ENCODE measurements around the gene ATAT1.

Gene ATAT1

DNA sequence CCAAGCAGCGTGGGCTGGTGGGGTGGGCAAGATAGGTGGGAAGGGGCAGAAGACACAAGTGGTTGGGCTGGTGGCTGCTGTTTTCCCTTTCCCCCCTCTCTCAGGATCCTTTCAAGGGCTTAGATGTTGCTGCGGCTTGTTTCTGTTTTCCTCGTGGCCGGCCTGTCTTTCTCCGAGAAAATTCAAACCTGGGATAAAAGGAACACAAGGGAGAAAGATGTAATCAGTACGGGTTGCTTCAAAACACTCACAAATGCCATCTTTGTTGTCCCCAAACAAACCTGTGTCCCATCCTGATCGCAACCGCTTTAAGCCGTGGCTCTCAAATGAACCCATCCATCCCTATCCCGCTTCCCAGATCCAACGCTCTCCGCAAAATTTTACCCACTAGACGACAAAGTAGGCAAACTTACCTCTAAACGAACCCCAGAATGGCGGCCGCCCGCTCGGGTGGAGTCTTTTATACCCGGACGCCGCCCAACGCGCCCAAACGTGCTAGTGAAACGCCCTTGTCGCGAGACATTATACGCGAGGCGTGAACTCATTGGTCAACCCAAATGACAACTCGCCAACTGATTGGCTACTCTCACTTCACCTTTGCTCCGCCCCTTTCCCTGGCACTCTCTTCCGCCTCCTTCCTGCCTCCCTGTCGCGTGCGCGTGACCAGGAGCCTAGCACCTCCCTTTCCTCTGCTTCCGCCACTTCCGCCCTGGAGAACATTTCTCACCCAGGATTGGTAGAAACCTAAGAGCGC lies 9.7 kb upstream of the ATAT1 start, which contains the start of gene PPP1R10:
TSS of gene PPP1R10 (minus strand) at position 433 of the 754 bp plus-strand sequence. CDS start 7,299 bp downstream, outside the sequence.
- H3K4me3 ChIP-seq (ENCODE audit: low read depth, low read length), result peak within 1 kb of the TSS; percentile 79
- peak; percentile 100 for DNase-seq (ENCODE audit: low read depth)
- no peak for TF ChIP-seq CTCF (IDR thresholded peaks at IDR 0.05; ENCODE audit: control insufficient read depth, extremely low read depth, insufficient read depth)

DNA sequence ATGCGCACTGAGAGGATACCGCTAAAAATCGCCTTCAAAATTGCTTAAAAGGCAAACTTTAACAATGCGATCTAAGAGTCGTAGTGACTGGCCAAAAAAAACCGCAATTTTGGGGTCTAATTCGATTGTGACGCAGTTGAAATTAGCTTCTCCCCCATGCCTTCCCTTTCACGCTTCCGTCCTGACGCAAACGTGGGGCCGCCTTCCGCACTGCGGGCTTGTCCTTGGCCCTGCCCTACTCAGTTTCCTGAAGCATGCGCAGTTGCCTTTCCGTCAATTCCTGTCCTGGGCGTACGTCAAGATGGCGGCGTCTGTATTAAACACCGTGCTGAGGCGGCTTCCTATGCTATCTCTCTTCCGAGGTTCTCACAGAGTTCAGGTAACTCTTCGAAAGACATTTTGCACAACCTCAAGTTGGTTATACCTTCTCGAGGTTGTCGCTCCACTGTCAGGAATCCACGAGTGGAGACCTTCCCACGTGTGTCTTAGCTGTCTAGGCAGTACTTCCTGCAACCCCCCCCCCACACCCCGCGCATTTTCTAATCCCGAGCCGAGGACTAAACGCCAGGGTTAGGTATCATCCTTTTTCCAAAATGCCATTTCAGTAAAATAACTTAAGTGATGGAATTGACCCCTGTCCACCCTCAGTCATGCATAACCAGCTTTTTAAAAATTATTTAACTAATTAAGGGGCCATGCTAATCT lies 9.0 kb upstream of the ATAT1 start, which contains the start of gene MRPS18B:
TSS of gene MRPS18B (plus strand) at position 276 of the 705 bp plus-strand sequence. CDS start at position 302, 26 bp downstream.
- TF ChIP-seq CTCF (IDR thresholded peaks at IDR 0.05; ENCODE audit: control insufficient read depth, extremely low read depth, insufficient read depth), result no peak
- H3K4me3 ChIP-seq (ENCODE audit: low read depth, low read length), result peak within 1 kb of the TSS; percentile 79
- DNase-seq (ENCODE audit: low read depth), result peak; percentile 95

GRCh38 chr6:30618270-30618797 lies 8.3 kb upstream of the ATAT1 start:
- DNase-seq (ENCODE audit: low read depth), result no peak
- peak overlapping the region; percentile 79 for H3K4me3 ChIP-seq (ENCODE audit: low read depth, low read length)

GRCh38 chr6:30619561-30619960 lies 7.1 kb upstream of the ATAT1 start:
- DNase-seq (ENCODE audit: low read depth), result no peak
- H3K4me3 ChIP-seq (ENCODE audit: low read depth, low read length), result no peak overlapping the region

More at GRCh38 chr6:30618270-30618797, 8.3 kb upstream of the ATAT1 start:
- TF ChIP-seq CTCF (IDR thresholded peaks at IDR 0.05; ENCODE audit: control insufficient read depth, extremely low read depth, insufficient read depth), result no peak

DNA sequence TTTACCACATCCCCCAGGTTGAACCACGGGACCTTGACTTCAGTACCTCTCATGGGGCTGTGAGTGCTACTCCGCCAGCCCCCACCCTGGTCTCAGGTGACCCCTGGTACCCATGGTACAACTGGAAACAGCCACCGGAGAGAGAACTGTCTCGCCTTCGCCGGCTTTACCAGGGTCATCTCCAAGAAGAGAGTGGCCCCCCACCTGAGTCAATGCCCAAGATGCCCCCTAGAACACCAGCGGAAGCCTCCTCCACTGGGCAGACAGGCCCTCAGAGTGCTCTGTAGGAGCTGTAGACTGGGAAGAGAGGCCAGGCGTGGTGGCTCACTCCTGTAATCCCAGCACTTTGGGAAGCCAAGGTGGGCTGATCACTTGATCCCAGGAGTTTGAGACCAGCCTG lies 1.2 kb upstream of the ATAT1 start:
- no peak for TF ChIP-seq CTCF (IDR thresholded peaks at IDR 0.05; ENCODE audit: control insufficient read depth, extremely low read depth, insufficient read depth)
- DNase-seq (ENCODE audit: low read depth), result no peak
- H3K4me3 ChIP-seq (ENCODE audit: low read depth, low read length), result no peak overlapping the region

More at GRCh38 chr6:30619561-30619960, 7.1 kb upstream of the ATAT1 start:
- no peak for TF ChIP-seq CTCF (IDR thresholded peaks at IDR 0.05; ENCODE audit: control insufficient read depth, extremely low read depth, insufficient read depth)

DNA sequence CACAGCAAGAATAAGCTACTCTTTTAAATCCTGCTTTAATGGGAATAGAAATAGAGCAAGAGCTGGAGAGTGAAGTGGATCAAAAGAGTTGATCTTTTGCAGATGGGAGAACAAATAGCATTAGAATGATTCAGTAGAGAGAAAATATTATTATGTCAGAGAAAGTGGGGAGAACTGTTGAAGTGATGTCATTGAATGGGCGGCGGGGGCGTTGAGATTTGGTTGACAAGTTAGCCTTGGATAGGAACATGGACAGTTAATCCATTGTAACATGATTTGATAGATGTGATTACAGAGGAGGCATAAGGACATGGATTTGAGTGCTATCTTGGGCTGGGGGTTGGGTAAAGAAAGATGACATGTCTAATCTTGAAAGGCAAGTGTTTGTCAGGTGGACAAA lies 9.2 kb downstream of the ATAT1 start:
- no peak overlapping the region for H3K4me3 ChIP-seq (ENCODE audit: low read depth, low read length)
- DNase-seq (ENCODE audit: low read depth), result no peak
- TF ChIP-seq CTCF (IDR thresholded peaks at IDR 0.05; ENCODE audit: control insufficient read depth, extremely low read depth, insufficient read depth), result no peak

Measured in LNCaP clone FGC (cell line).